NB4 (cell line): Measurements from ENCODE around the gene CDK5.

Experiments used
- CTCF ChIP-seq: IDR thresholded peaks from one replicate; pipeline ENCODE4 v1.5.1; 2012; ENCODE audit warnings: low read depth, low read length
- MAX ChIP-seq: IDR thresholded peaks from 2 replicates; pipeline ENCODE4 v1.6.1; 2011; ENCODE audit warnings: low read depth, low read length

DNA sequence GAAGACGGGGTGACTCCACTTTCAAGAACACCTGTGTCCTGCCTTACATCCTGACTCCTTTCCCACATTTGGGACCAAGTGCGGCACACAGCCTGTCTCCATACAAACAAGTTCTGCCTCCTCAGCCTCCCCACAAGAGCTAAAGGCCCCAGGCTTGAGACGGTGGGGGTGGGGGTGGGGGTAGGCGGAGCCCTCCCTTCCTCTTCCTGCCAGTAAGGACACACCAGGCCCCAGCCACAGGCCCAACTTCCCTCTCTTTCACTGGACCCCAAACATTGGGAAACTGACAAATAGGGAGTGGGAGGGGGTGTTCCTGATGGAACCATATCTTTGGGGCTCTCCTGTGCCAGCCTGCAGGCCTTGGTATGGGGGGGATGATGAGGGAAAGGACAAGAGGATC lies 4.6 kb downstream of the CDK5 start:
- no peak for TF ChIP-seq CTCF
- TF ChIP-seq MAX: no peak
